K562 (cell line): ENCODE measurements around the gene CREB3L2. TPM values are rescaled to one million over a fixed set of nuclear protein-coding genes. Genes with fewer than 3 reads are reported as not detected.

Experiments
- CCNT2 ChIP-seq: IDR thresholded peaks from 2 replicates; pipeline ENCODE4 v1.6.1; 2011; ENCODE audit warnings: borderline replicate concordance, low read depth, mild to moderate bottlenecking, moderate library complexity, mixed read lengths, low read length; ENCODE audit not compliant: insufficient read length; ENCODE audit errors: extremely low read depth
- CEBPB ChIP-seq: fragments of 450-650 bp; IDR thresholded peaks from 2 replicates; pipeline ENCODE4 v1.6.1; 2016; ENCODE audit warnings: missing genetic modification characterization, missing compliant biosample characterization
- EHMT2 ChIP-seq: fragments of 450-650 bp; IDR thresholded peaks from 2 replicates; pipeline ENCODE4 v1.6.1; 2018; ENCODE audit warnings: antibody characterized with exemption
- ETV5 ChIP-seq: sonication (generic); formaldehyde crosslinking; IDR thresholded peaks from 2 replicates; pipeline ENCODE4 v1.4.0; 2020; ENCODE audit warnings: low read depth, mild to moderate bottlenecking, missing genetic modification reagents
- FOXK1 ChIP-seq: sonication (generic); formaldehyde crosslinking; IDR thresholded peaks from 2 replicates; pipeline ENCODE4 v1.8.0; 2022; ENCODE audit warnings: missing genetic modification reagents, mild to moderate bottlenecking, borderline replicate concordance
- FOXP1 ChIP-seq: sonication (generic); formaldehyde crosslinking; IDR thresholded peaks from 2 replicates; pipeline ENCODE4 v1.8.0; 2022; ENCODE audit warnings: mild to moderate bottlenecking, missing genetic modification reagents
- HMGN3 ChIP-seq: IDR thresholded peaks from 2 replicates; pipeline ENCODE4 v1.6.1; 2011; ENCODE audit warnings: borderline replicate concordance, low read depth, mild to moderate bottlenecking, mixed read lengths, low read length; ENCODE audit not compliant: insufficient read length; ENCODE audit errors: extremely low read depth
- HNRNPL ChIP-seq: fragments of 200-400 bp; formaldehyde crosslinking; IDR thresholded peaks from 2 replicates; pipeline ENCODE4 v1.6.1; 2017; ENCODE audit warnings: low read depth, mild to moderate bottlenecking, low read length
- JUNB ChIP-seq: fragments of 450-650 bp; formaldehyde crosslinking; conservative IDR thresholded peaks from 2 replicates; pipeline ENCODE4 v1.4.0; 2020; ENCODE audit warnings: mild to moderate bottlenecking
- KLF1 ChIP-seq: fragments of 450-650 bp; IDR thresholded peaks from 2 replicates; pipeline ENCODE4 v1.6.1; 2016; ENCODE audit warnings: missing genetic modification characterization, missing compliant biosample characterization
- MXD1 ChIP-seq: fragments of 250-450 bp; sonication (Bioruptor Pico); IDR thresholded peaks from 2 replicates; pipeline ENCODE4 v1.8.0; 2021; ENCODE audit warnings: borderline replicate concordance, mild to moderate bottlenecking, moderate library complexity; ENCODE audit not compliant: poor library complexity, severe bottlenecking
- NCOA2 ChIP-seq, 2 experiments: fragments of 450-650 bp; IDR thresholded peaks; 2 replicates each; pipeline ENCODE4 v1.6.1; 2018; ENCODE audit warnings: mild to moderate bottlenecking in 2 of 2, moderate library complexity in 1 of 2; ENCODE audit not compliant: partially characterized antibody in 2 of 2
- NCOA4 ChIP-seq: fragments of 450-650 bp; IDR thresholded peaks from 2 replicates; pipeline ENCODE4 v1.6.1; 2018; ENCODE audit warnings: mild to moderate bottlenecking; ENCODE audit not compliant: partially characterized antibody
- NR0B1 ChIP-seq: fragments of 450-650 bp; IDR thresholded peaks from one replicate; pipeline ENCODE4 v1.6.1; 2018; ENCODE audit warnings: mild to moderate bottlenecking, moderate library complexity; ENCODE audit not compliant: partially characterized antibody
- PURB ChIP-seq: sonication (generic); formaldehyde crosslinking; IDR thresholded peaks from 2 replicates; pipeline ENCODE4 v1.9.0; 2021; ENCODE audit warnings: low read depth, mild to moderate bottlenecking, missing genetic modification reagents
- RBFOX2 ChIP-seq: fragments of 200-400 bp; formaldehyde crosslinking; IDR thresholded peaks from 2 replicates; pipeline ENCODE4 v1.6.1; 2017; ENCODE audit warnings: low read depth, mild to moderate bottlenecking, low read length, moderate library complexity
- SAFB ChIP-seq: fragments of 200-400 bp; formaldehyde crosslinking; IDR thresholded peaks from 2 replicates; pipeline ENCODE4 v1.6.1; 2017; ENCODE audit warnings: low read depth, low read length, borderline replicate concordance
- SIN3B ChIP-seq: fragments of 450-650 bp; IDR thresholded peaks from 2 replicates; pipeline ENCODE4 v1.6.1; 2017; ENCODE audit warnings: low read depth, mild to moderate bottlenecking, moderate library complexity
- SIRT6 ChIP-seq: IDR thresholded peaks from one replicate; pipeline ENCODE4 v1.6.1; 2012; ENCODE audit warnings: low read depth, mild to moderate bottlenecking, control low read depth, inconsistent platforms, low read length, moderate library complexity
- SRSF9 ChIP-seq: fragments of 200-400 bp; formaldehyde crosslinking; IDR thresholded peaks from 2 replicates; pipeline ENCODE4 v1.6.1; 2017; ENCODE audit warnings: low read depth, low read length, borderline replicate concordance
- STAT5B ChIP-seq: fragments of 250-450 bp; sonication (Bioruptor Pico); IDR thresholded peaks from 2 replicates; pipeline ENCODE4 v1.8.0; 2021; ENCODE audit warnings: mild to moderate bottlenecking, inconsistent platforms
- TAF15 ChIP-seq: fragments of 200-400 bp; formaldehyde crosslinking; IDR thresholded peaks from 2 replicates; pipeline ENCODE4 v1.6.1; 2017; ENCODE audit warnings: mild to moderate bottlenecking, low read depth, low read length, moderate library complexity
- ZBTB33 ChIP-seq: sonication (generic); formaldehyde crosslinking; IDR thresholded peaks from 2 replicates; pipeline ENCODE4 v1.8.1; 2023; ENCODE audit warnings: mild to moderate bottlenecking, missing genetic modification reagents
- ZNF12 ChIP-seq: sonication (generic); formaldehyde crosslinking; IDR thresholded peaks from 2 replicates; pipeline ENCODE4 v1.4.0; 2020; ENCODE audit warnings: mild to moderate bottlenecking, missing genetic modification reagents
- ZNF165 ChIP-seq: fragments of 250-450 bp; sonication (Bioruptor Pico); IDR thresholded peaks from 2 replicates; pipeline ENCODE4 v1.4.0; 2020; ENCODE audit warnings: borderline replicate concordance
- ZNF23 ChIP-seq: fragments of 250-450 bp; sonication (Bioruptor Pico); IDR thresholded peaks from 2 replicates; pipeline ENCODE4 v1.4.0; 2020; ENCODE audit warnings: mild to moderate bottlenecking
- ZNF282 ChIP-seq: sonication (generic); formaldehyde crosslinking; IDR thresholded peaks from 2 replicates; pipeline ENCODE4 v1.8.1; 2023; ENCODE audit warnings: missing genetic modification reagents
- ZZZ3 ChIP-seq: fragments of 450-650 bp; IDR thresholded peaks from 2 replicates; pipeline ENCODE4 v1.6.1; 2016; ENCODE audit warnings: antibody characterized with exemption, mild to moderate bottlenecking, moderate library complexity
- polyA plus RNA-seq, 8 experiments: library from polyadenylated mRNA; depleted of rRNA in 4 of 8; stranded (reverse) in 5 of 8; unstranded in 3 of 8; fragments of >200 nt; fragmentation: Nextera tagmentation in 2 of 8; fragmentation: Illumina TruSeq in 1 of 8; extraction: Ambion mirVana in 2 of 8; extraction: Trizol in 1 of 8; gene quantifications; 2 replicates each; pipeline versions ENCODE4 v1.2.1 to v1.2.3, GENCODE V29; 2011 to 2014; ENCODE audit warnings: inconsistent platforms in 1 of 8, missing spikeins in 1 of 8
- total RNA-seq, 7 experiments: library from RNA; depleted of rRNA in 6 of 7; stranded (reverse); fragments of >200 nt in 6 of 7; fragmentation: Illumina TruSeq in 2 of 7; extraction: Trizol in 2 of 7; gene quantifications; 2 replicates each; pipeline versions ENCODE4 v1.2.1 to v1.2.3, GENCODE V29; 2011 to 2021; ENCODE audit warnings: low replicate concordance in 1 of 7

Gene CREB3L2
- total and polyA plus RNA-seq, 9 of the 15 experiments (the other 6 are each of a cell fraction or from before 2014, with no cell fraction given), result 7.1 to 45.6 (median 15.8) TPM

- TF ChIP-seq ZBTB33 (CRISPR knock-in tag) (no peak), EHMT2 (peak; percentile 45; the same call in 1 of the 2 replicates), NR0B1 (no peak), NCOA2 (IDR thresholded peaks at IDR 0.05; ENCODE audit: partially characterized antibody in 2 of 2) (no peak), ETV5 (CRISPR knock-in tag) (no peak), SAFB (no peak), CCNT2 (no peak), NCOA4 (no peak), PURB (no peak), KLF1 (no peak), HMGN3 (no peak), MXD1 (CRISPR knock-in tag) (no peak), FOXK1 (CRISPR knock-in tag) (no peak), ZNF282 (CRISPR knock-in tag) (no peak), JUNB (CRISPR knock-in tag) (no peak), SRSF9 (no peak), TAF15 (no peak), ZNF165 (CRISPR knock-in tag) (no peak), ZNF12 (CRISPR knock-in tag) (no peak), RBFOX2 (no peak), STAT5B (no peak), CEBPB (tag) (no peak), SIN3B (no peak), HNRNPL (no peak), ZZZ3 (no peak), ZNF23 (CRISPR knock-in tag) (no peak), SIRT6 (no peak), FOXP1 (CRISPR knock-in tag) (no peak)
Observed at GRCh38 chr7:137996386-137996851, 5.5 kb downstream of the CREB3L2 start (continued).
